T-helper 2 cell treated with Interferon-gamma antibody and Interleukin-4, amounts not matched to agents 100 ng/mL and 5 ng/mL, for 36 hours (primary cell): Measurements from ENCODE around the gene NEK9. TPM values are rescaled to one million over a fixed set of nuclear protein-coding genes. Genes with fewer than 3 reads are reported as not detected.

ENCODE experiments used
- intact Hi-C: fragments of 100-400 bp; cut with micrococcal nuclease; formaldehyde crosslinking; loops from one replicate; pipeline ENCODE4 v1.15.1; 2023
- total RNA-seq: library from RNA; stranded (reverse); gene quantifications from 2 replicates; pipeline ENCODE4 v1.2.3, GENCODE V29; 2022

Gene NEK9
- total RNA-seq, 1 donor from 2014 or later: 67.6 TPM

DNA sequence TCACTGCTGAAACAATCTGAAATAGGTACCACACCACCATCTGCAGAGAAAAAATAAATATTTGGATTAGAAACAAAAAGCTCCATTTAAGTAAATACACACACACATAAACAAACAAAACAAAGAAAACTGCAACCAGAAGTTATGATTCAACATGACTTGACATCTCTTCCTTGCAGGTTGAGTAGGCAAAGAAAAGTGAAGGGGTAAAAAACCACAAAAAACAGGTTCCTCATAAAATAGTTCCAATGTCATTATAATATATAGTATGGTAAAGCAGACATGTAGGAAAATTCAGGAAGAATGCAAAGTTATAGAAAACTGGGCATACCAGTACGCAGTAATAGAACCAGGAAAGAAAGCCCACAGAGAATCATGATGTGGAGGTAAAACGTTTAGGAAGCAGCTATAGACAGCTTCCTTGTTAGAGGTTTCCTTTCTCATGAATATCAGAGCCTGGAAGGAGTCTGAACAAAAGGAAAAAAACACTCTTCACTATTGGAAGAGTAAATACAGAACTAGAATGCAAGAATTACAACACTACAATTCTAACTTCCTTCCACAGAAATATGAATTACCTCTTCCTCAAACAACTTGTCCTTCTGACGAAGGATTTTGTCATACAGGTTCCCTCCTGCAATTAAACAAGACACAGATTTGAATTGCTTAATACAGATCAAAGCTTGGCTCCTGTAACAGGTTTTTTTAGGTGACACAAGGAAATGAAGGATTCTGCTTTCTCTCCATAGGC lies 6.1 kb downstream of the NEK9 start:
- intact Hi-C loops: no loop called here

DNA sequence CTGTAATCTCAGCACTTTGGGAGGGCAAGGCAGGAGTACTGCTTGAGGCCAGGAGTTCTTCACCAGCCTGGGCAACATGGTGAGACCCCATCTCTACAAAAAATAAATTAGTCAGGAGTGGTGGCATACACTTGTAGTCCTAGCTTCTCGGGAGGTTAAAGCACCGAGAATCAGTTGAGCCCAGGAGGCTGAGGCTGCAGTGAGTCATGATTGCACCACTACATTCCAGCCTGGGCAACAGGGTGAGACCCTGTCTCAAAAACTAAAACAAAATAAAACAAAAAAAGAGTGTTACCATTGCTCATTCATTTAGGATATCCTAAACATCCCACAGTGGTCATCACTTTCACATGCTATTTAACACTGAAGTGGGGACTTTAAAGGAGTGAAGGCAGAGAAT lies 7.8 kb downstream of the NEK9 start:
- intact Hi-C loops: no loop called here

DNA sequence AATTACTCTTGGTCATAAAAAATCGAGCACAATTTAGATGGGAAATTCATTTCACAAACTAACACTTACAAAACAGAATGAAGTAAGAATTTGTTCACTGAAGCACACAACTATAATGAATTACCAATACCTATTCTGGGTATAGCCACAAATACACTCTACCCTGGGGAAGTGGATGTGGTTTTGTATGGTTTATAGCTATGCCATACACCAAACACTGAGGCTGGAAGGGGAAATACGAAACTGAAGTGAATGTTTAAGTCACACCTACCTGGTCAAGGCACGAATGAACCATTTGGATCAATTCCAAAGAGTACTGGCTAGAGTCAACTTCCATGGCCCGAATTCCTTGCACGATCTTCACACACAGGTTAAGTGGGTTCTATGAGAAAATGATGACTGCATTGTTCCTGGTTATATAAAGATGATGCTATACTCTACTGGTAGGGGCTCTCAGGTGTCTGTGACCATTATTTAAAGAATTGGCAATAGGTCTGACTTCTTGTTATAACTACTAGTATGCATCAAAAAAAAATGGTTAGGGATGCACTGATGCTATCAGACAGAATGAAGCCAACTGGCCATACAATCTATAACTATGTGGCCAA lies 12.8 kb downstream of the NEK9 start:
- intact Hi-C loops: no loop called here

DNA sequence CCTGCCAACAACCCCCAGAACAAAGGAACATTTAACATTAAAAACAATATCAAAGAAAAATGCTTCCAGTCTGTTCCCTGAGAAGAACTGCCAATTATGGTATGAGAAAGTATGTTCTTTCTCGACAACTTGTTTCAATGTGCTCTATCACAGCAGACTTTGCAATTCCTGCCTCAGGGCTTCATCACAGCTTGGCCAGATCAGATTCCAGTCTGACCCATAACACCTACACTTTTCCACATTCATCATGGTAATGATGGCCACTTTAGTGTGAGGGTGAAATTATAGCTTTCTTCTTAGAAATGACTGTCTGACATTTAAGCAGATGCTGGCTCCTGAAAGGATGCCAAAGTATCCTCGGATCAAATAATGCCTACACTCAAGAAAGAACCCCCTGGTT lies 17.0 kb downstream of the NEK9 start:
- intact Hi-C loops: no loop called here

DNA sequence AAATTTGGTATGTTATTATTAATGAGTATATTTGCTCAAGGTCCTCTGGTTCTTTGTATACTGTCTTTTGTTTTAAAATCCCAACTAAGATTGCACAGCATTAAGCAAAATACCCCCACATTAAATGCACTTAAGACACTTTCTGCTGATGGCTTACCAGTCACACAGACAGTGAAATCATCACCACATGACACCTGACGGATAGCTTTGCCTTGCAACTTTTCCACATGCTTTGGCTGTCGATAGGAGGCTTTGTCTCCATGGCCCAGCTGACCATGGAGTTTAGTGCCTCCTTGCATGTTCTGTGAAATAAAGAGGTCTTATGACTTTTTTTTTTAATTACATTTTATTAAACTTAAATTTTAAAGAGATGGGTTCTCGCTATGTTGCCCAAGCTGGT lies 19.7 kb downstream of the NEK9 start:
- intact Hi-C loops: no loop called here

DNA sequence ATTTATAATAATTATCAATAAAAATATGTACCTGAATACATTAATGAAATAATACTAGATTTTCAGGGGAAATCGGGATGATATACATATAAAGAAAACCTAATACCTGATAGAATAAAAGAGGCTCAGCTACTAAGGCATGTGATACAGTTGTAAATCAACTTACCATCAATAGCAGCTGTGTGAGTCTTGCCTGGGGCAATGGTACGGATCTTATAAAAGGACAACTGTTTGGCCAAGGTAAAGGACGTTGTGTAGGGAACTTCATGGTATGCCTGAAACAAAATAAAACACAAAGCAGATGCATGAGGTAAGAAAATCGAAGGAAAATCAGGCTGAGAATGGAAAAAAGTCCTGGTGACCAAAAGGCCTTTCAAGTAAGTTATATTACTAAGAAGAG lies 25.4 kb downstream of the NEK9 start:
- intact Hi-C loops: no loop called here

DNA sequence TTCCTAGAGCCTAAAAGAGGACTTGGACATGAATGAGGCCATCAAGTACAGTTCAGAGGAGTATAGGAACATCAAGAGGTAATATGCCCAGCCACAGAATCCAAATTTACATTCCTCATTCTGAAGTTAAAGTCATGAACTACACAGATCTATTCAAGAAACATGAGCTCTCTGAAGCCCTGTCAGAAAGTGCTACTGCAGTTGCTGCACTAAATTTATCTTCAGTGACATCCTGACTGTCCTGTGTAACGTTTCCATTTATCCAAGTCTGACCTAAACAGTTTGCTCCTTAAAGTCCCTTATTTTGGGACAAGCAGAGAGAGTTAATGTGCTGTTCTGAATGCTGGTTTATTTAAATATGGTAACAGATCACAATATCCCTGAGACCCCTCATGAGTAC lies 28.2 kb downstream of the NEK9 start:
- intact Hi-C loops: no loop called here

DNA sequence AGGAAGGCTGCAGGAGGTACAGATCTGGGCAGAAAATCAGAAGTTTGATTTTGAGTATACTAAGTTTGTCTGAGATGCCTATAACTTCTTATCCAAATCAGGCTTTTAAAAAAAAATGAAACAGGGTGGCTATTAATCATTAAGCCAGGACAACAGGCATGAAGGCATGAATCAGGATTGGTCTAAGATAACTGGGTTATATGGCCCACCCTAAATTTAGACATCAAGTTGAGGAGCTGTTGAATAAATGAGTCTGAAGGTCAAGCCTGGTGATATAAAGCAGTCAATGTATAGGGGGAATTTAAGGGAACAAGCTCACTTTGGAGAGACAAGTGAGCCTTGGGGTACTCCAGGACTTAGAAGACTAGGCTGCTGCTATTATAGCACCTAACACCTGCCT lies 28.6 kb downstream of the NEK9 start:
- intact Hi-C loops: no loop called here

DNA sequence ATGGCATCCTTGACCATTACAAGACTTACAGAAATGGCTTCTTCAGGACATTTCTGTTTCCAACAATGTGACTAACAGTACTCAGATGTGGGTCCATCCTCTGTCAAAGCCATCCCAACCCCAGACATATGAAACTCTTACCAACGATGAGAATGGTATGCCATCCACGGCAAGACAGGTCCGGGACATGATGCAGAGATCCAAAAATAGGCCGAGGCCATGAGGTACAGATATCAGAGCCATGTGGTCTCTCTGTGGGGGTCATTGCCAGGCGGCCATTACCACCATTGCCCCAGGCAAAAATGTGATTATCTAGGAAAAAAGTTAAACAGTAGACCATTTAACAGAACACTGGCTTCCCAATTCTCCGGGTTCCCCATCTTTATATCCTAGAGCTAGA lies 29.9 kb downstream of the NEK9 start:
- intact Hi-C loops: no loop called here

DNA sequence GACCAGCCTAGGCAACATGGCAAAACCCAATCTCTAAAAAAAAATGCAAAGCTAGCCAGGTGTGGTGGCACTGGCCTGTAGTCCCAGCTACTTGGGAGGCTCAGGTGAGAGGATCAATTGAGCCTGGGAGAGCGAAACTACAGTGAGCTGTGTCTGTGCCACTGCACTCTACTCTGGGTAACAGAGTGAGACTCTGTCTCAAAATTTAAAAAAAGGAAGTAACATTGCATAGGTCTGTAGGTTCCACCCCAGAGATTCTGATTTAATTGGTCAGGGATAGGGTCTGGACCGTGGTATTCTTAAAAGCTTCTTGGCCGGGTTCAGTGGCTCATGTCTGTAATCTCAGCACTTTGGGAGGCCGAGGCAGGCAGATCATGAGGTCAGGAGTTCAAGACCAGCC lies 31.2 kb downstream of the NEK9 start:
- intact Hi-C loops: no loop called here

DNA sequence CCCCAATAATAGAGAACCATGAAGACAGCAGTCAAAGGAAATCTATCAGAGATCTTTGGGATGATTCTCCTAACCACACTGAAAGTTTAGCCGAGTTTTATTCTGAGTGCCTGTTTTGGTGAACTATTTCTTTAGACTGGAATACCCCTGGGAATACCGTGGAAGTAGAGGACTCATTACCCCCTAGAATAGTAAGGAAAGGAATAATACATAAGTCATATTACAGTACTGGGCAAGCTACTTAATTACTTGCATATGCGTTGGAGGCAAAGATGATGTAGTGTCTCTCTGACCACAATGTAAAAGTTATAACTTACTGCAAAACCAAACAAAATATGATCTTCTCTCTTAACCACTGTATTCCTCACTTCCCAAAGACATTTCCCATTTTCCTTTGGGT lies 32.0 kb downstream of the NEK9 start:
- intact Hi-C loops: no loop called here

DNA sequence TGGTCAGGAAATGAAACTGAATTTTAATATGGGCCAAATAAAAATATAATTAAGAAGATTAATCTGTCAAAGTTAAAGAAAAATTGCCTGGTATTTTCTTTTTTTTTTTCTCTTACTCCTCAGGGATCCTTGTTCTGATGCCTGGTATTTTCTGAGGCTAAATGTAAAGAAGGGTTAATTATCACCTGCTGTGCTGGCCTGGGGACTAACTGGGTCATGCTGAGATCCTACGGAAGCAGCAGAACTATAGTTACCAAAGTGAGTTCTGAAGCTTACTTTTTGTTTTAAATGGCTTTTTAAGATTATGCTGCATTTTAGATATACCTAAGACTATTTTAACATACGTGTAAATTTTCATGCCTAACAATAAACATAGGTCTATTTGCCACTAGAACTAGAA lies 34.1 kb downstream of the NEK9 start:
- intact Hi-C loops: no loop called here

DNA sequence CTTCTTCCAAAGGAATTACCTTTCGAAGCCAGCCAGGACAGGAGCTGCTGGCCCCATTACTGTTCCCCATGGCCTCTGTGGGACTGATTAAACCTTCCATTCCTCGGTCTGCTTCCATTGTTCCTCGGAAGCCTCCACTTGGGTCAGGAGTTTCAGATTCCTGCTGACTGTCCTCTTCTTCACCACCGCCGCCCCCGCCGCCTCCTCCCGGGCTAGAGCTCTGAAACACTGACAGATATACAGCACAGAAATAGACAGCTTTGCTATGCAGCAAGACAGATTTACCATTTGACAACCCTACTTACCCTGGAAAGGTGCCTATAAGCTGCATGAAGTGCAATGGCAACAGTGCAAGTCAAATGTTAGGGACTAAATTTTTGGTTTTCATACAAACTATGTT lies 35.6 kb downstream of the NEK9 start:
- intact Hi-C loops: no loop called here

DNA sequence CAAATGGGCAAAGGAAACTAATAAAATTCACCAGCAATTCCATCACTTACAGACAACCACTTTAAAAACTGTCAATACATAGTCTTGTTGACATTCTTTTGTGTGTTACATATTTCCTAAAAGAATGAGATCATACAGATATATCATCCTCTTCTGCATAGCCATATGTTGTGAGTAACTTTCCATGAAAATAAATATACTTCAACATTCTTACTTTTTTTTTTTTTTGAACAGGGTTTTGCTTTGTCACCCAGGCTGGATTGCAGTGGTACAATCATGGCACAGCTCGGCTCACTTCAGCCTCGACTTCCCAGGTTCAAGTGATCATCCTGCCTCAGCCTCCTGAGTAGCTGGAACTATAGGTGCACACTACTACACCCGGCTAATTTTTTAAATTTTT lies 36.5 kb downstream of the NEK9 start:
- intact Hi-C loops: no loop called here

DNA sequence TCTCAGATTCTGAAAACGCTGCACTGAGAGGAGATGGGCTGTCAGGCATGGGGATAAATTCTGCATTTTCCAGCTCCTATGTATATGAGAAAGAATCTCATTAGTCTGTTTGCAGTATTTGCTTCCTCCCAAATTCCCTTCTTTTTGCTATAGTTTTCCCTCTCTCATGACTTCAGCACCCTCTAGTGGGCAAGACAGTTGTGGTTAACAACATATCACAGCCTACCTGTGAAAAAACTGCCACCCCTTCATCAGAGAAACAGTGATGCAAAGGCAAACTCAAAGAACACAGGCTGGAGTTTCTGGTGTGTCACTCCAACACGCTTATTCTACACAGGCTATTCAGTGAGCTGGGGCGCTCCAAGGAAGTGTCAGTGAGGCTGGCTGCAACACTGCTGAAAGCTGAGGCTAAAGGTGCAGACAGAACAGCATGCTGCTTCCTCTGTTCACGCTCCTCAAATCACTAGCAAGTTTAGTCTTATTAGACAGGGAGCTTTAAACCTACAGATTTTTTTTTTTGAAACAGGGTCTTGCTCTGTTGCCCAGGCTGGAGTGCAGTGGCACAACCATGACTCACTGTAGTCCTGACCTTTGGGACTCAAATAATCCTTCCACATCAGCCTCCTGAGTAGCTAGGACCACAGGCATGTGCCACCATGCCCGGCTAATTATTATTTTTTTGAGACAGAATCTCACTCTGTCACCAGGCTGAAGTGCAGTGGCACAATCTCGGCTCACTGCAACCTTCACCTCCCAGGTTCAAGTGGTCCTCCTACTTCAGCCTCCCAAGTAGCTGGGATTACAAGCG lies 38.1 kb downstream of the NEK9 start:
- intact Hi-C loops: loop anchor here (1.0 to 2.0 kb wide), 4 partner anchors 142 to 228 kb away; no protein-coding TSS in a partner anchor

DNA sequence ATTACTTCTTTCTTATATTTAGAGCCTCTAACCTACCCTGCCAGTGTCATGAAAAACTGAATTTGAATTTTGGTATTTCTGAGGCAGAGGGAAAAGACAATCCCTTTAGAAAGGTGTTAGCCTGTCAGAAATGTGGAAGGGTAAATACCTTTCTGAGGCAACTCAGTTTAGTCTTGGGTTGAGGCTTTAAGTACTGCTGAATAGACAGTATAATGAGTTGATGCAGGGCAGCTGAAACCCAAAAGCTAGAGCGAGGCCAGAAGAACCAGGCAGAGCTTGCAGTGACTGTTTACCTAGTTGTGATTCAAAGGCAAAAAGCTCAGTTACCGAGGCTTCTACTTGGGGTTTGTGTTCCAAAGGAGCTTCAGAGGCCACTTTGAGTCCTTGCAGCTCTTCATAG lies 38.7 kb downstream of the NEK9 start:
- intact Hi-C loops: loop anchor here (1.0 to 2.0 kb wide), 4 partner anchors 142 to 227 kb away; no protein-coding TSS in a partner anchor

DNA sequence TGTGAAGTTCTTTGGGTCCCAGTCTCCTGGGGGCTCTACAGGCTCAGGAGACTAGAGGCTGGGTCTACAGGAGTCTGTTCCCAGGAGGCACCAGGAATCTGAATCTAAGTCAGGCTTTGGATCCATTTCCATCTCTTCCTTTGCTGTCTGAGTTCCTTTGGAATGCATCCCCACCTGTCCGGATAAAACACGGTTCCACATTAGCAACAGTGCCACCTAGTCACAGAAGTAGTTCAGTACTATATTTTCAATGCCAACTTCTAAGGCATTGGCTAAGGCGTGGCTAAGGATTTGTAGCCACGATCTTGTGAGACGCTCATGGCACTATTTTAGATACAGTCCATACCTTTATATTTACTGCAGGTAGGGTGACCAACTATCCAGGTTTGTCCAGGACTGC lies 42.3 kb downstream of the NEK9 start:
- intact Hi-C loops: no loop called here

DNA sequence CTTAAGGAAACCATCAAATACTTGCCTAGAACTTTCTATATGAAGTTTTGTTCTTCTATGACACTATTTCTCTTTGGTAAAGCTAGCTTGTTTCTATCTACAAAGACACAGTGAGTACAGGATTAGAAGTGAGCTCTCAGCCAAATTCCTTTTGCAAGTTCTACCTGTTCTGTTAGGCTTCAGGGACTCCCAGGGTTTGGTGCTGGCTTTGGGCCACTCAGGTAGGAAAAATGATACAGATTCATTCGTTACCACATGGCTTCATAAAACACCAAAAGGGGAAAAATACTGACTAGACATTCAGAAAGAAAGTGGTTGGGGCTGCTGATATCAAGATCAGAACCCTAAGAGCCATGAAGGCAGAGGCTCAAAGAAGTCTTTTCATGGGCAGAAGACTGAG lies 43.6 kb downstream of the NEK9 start:
- intact Hi-C loops: no loop called here

DNA sequence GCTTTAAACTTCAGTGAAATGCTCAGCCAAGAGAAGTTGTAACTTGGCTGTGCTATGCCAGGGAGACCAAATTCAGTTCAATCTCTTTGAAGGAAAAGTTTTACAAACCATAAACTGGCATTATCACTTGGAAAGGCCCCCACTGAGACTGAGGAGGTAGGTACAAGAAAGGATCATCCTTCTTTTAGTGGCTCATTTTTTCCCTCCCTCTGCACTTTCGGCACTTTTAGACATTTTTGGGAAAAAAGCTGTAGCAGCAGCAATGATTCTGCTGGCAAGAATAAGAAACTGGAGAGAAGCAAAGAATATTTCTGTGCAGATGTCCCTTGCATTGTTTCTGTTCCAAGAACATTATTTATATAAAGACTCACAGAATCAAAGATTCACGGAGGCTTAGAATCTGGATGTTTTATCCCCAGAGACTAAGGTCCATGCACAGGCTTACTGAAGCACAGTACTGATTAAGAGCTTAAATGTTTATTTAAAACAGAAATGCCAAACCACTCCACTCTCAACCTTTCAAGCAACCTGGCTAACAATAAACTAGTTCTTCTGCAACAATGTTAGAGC lies 45.1 kb downstream of the NEK9 start:
- intact Hi-C loops: no loop called here

DNA sequence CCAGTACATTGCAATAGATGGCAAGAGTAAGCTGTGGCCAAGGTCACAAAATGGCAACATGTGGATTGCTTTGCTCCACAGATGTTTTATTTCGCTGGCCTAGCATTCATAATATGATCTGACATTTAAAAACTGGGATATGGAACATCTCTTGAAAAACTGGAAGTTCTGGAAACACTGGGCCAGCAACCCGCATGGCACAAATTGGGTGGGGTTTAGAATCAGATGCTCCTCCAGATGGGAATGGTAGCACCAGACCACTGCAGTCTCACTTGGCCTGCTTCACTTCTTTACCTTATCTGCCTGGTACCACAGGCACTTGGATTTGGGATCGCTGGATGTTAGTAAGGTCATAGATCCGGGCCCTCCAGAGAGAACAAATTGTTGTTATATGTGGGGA lies 47.3 kb downstream of the NEK9 start:
- intact Hi-C loops: no loop called here

DNA sequence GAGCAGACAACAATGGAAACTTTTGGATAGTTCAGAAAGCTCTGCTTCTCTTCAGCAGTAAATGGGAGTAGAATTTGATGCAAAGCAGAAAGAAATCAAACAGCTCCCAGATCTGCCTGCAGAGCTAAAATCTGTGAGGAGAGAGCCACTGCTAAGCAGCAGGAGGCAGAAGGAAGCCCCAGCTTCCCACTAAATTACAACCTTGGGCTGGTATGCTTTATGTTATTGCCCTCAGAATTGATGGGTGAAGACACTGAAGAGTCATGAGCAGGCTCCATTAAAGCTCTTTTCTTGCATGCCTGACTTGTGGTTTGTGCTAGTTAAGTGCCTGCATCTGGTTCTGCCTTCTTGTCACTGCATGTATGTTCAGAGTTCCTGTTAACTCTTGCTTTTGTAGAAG lies 49.1 kb downstream of the NEK9 start:
- intact Hi-C loops: no loop called here

DNA sequence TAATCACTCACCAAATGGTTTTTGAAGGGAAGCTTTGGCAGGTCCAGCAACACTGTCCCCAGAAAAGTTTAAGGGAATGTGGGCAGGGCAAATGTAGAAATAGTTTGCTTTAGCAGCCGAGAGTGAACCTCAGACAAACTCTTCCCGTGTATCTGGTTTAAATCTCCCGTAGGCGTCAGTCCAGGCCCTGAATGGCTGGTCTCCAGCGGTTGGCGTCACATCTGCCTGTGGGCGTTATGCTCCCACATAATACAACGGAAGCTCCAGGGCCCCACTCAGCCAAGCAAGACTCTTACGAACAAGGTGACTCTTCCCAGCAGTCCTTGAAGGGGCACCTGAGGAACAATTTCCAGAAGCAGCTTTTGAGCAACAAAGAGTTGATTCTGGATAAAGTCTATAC lies 56.5 kb downstream of the NEK9 start:
- intact Hi-C loops: no loop called here
